Ovary (tissue), 9 donors: ENCODE results near the gene FBXW5. TPM values are rescaled to one million over a fixed set of nuclear protein-coding genes. Genes with fewer than 3 reads are reported as not detected.
A peak's percentile ranks its signal among the peaks of the same experiment; 100 is the strongest.

Experiments
- DNase-seq, 5 donors: peaks; one replicate each; pipeline ENCODE4 v3.0.0-alpha.2; 2019 to 2020
- H3K27ac ChIP-seq, 2 donors: fragments of 200-600 bp; one replicate each; pipeline versions ENCODE4 v1.5.1 to v1.8.0; 2019 to 2022
- H3K27me3 ChIP-seq: fragments of 200-600 bp; one replicate; pipeline ENCODE4 v1.8.0; 2022
- H3K36me3 ChIP-seq: fragments of 200-600 bp; sonication (generic); one replicate; pipeline ENCODE4 v1.5.1; 2019
- H3K4me1 ChIP-seq: one replicate; pipeline ENCODE4 v1.8.1; 2013; ENCODE audit warnings: mild to moderate bottlenecking, moderate library complexity; ENCODE audit not compliant: insufficient read depth
- H3K4me3 ChIP-seq: fragments of 200-600 bp; sonication (generic); one replicate; pipeline ENCODE4 v1.5.1; 2017
- H3K9me3 ChIP-seq, 2 donors: fragments of 200-600 bp in 1 of 2; sonication (generic) in 1 of 2; one replicate each; pipeline versions ENCODE4 v1.5.1 to v1.8.1; 2013 to 2019; ENCODE audit warnings: mild to moderate bottlenecking in 1 of 2, moderate library complexity in 1 of 2
- CTCF ChIP-seq, 3 donors: fragments of 450-650 bp in 2 of 3; fragments of 200-600 bp in 1 of 3; IDR thresholded peaks; one replicate each; pipeline versions ENCODE4 v1.5.1 to v1.8.0; 2016 to 2022; ENCODE audit warnings: antibody characterized with exemption in 3 of 3, mild to moderate bottlenecking in 1 of 3
- EP300 ChIP-seq: sonication (generic); formaldehyde crosslinking; IDR thresholded peaks from one replicate; pipeline ENCODE4 v1.6.1; 2017; ENCODE audit warnings: antibody characterized with exemption
- POLR2A ChIP-seq: fragments of 450-650 bp; IDR thresholded peaks from one replicate; pipeline ENCODE4 v1.6.1; 2017; ENCODE audit warnings: antibody characterized with exemption, mild to moderate bottlenecking, moderate library complexity
- WGBS, 3 donors: extraction: QIAGEN DNeasy Blood & Tissue Kit in 1 of 3; methylation state at CpG; one replicate each; pipeline versions ENCODE4 v1.1.5 to v1.1.7; 2013 to 2017; 5-methylcytosine and 5-hydroxymethylcytosine counted together
- intact Hi-C, 4 donors: fragments of 100-400 bp; cut with DNase I; formaldehyde crosslinking; loops; one replicate each; pipeline versions ENCODE4 v1.11.0 to v1.15.1; 2022 to 2023
- polyA plus RNA-seq, 2 donors: library from polyadenylated mRNA; stranded (reverse); fragments of 200-250 nt in 1 of 2; fragments of 350-450 nt in 1 of 2; fragmentation: Illumina TruSeq in 1 of 2; extraction: RNeasy Lipid Tissue Mini Kit (QIAGEN cat#74804) in 1 of 2; gene quantifications; one replicate each; pipeline ENCODE4 v1.2.3, GENCODE V29; 2013 to 2014
- total RNA-seq, 7 donors: library from RNA; depleted of rRNA in 2 of 7; stranded (reverse); fragments of >200 nt in 2 of 7; fragmentation: NEBNext Ultra II Directional in 3 of 7; extraction: Animal tissue kit (Norgen Biotek cat#: 25700) in 3 of 7; gene quantifications; one replicate each; pipeline versions ENCODE4 v1.1.0 to v1.2.4, GENCODE V29; 2016 to 2023
- donor health status: DM: no; HTN: no; CAD: no; lungs with moderate emphysema.
- donor health status: DM: no; HTN: no; CAD: no.
- donor health status: Bipolar disorder and iron deficiency.
- donor health status: DM: yes; HTN: yes; CAD: no.
- donor health status: DM: no; HTN: no; CAD: no.
- donor health status: DM: yes; HTN: yes; CAD: no.

FBXW5 gene
- total and polyA plus RNA-seq, 9 donors = 2.2 to 75.5 (median 60.5) TPM

- Histone ChIP-seq H3K4me1 (peaks cover 6% of the 10 kb centered on the region), H3K27me3 (no peaks in the 10 kb centered on the region), H3K27ac (no peak overlapping the region), H3K36me3 (no peaks in the 10 kb centered on the region), H3K4me3 (no peak overlapping the region), H3K9me3 (no peaks in the 10 kb centered on the region)
- WGBS, 3 donors = 54 to 71% (median 63%) methylated on average over 14 to 17 of the region's 17 CpGs
- no peak for DNase-seq
- intact Hi-C loops = no loop called here
- no peak for TF ChIP-seq EP300
- no peak for TF ChIP-seq POLR2A
- no peak for TF ChIP-seq CTCF (IDR thresholded peaks at IDR 0.05)
These were observed 37.2 kb upstream of the FBXW5 start for GRCh38 chr9:136981588-136982231.

GRCh38 chr9:136980669-136981478, 36.3 kb upstream of the FBXW5 start:
- Histone ChIP-seq H3K27me3 (no peaks in the 10 kb centered on the region), H3K4me1 (peaks cover 6% of the 10 kb centered on the region), H3K36me3 (no peaks in the 10 kb centered on the region), H3K27ac (no peak overlapping the region), H3K4me3 (no peak overlapping the region), H3K9me3 (no peaks in the 10 kb centered on the region)
- TF ChIP-seq CTCF (IDR thresholded peaks at IDR 0.05) (no peak), POLR2A (no peak), EP300 (no peak)
- intact Hi-C loops = no loop called here
- DNase-seq = no peak
- WGBS, 3 donors = 86 to 92% (median 88%) methylated on average over 16 of the region's 16 CpGs

DNA sequence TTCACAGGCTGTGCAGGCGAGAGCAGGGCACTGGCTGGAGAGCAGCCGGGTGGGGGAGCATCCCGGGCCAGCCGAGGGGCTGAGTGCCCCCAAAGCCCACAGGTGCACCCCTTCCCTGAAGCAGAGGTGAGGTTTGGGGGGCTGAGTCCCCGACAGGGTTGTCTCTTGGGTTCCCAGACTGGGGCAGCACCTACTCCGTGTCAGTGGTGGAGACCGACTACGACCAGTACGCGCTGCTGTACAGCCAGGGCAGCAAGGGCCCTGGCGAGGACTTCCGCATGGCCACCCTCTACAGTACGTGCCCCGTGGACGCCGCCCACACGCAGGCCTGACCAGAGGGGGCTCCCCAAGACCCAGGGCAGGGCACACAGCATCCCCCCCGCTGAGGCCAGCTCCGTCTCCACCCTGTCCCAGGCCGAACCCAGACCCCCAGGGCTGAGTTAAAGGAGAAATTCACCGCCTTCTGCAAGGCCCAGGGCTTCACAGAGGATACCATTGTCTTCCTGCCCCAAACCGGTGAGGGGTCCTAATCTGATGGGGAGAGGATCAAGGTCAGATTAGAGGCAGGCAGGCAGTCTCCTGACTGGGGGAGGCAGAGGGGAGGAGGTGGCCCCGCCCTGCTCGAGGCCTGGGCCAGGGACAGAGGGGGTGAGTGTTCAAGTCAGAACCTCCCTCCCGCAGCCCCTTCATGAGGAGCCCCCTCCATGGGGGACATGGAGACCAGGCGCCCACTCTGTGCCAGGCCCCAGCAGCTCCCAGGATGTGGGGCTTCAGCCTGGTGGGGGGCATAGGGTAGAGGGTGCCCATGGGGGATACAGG, 35.4 kb upstream of the FBXW5 start:
- H3K4me1 ChIP-seq = peaks cover 6% of the 10 kb centered on the region
- H3K9me3 ChIP-seq = no peaks in the 10 kb centered on the region
- no peak overlapping the region for H3K4me3 ChIP-seq
- H3K27me3 ChIP-seq = no peaks in the 10 kb centered on the region
- peak; percentile 12 for TF ChIP-seq POLR2A
- TF ChIP-seq CTCF (IDR thresholded peaks at IDR 0.05) = no peak
- no peak for DNase-seq
- no peak overlapping the region for H3K27ac ChIP-seq
- 82 to 85% (median 84%) methylated on average over 26 of the region's 26 CpGs for WGBS, 3 donors
- intact Hi-C loops = no loop called here
- H3K36me3 ChIP-seq = no peaks in the 10 kb centered on the region

GRCh38 chr9:136978865-136979544, 34.5 kb upstream of the FBXW5 start:
- Histone ChIP-seq H3K27ac (no peak overlapping the region), H3K4me3 (no peak overlapping the region), H3K36me3 (no peaks in the 10 kb centered on the region), H3K4me1 (peaks cover 6% of the 10 kb centered on the region), H3K9me3 (no peaks in the 10 kb centered on the region), H3K27me3 (no peaks in the 10 kb centered on the region)
- intact Hi-C loops = no loop called here
- peak in 1 of 5 donors; percentile 64 for DNase-seq
- no peak for TF ChIP-seq POLR2A
- TF ChIP-seq CTCF (IDR thresholded peaks at IDR 0.05) = no peak
- no peak for TF ChIP-seq EP300
- WGBS, 3 donors = 38 to 58% (median 47%) methylated on average over 31 to 41 of the region's 41 CpGs
